Osteocyte (in vitro differentiated cells): ENCODE results near the gene TCEAL9. TPM values are rescaled to one million over a fixed set of nuclear protein-coding genes. Genes with fewer than 3 reads are reported as not detected.
A peak's percentile ranks its signal among the peaks of the same experiment; 100 is the strongest.
"Not testable (repeated sequence)": the region's sequence is repeated elsewhere in the genome, so short reads cannot be mapped to it uniquely, and the experiment has no call there.

Experiments used
- DNase-seq: peaks from one replicate; pipeline ENCODE4 v3.0.0; 2021; ENCODE audit warnings: mixed read lengths; ENCODE audit not compliant: unreplicated experiment; ENCODE audit errors: extremely low spot score
- H3K27ac Mint-ChIP-seq: one replicate; pipeline ENCODE4 v1.8.0; 2021; ENCODE audit warnings: mild to moderate bottlenecking, mixed read lengths; ENCODE audit not compliant: unreplicated experiment
- H3K27me3 Mint-ChIP-seq: one replicate; pipeline ENCODE4 v1.8.0; 2021; ENCODE audit warnings: mixed read lengths; ENCODE audit not compliant: unreplicated experiment
- H3K36me3 Mint-ChIP-seq: one replicate; pipeline ENCODE4 v1.8.0; 2021; ENCODE audit warnings: mixed read lengths; ENCODE audit not compliant: unreplicated experiment
- H3K4me1 Mint-ChIP-seq: one replicate; pipeline ENCODE4 v1.8.0; 2021; ENCODE audit warnings: mixed read lengths; ENCODE audit not compliant: unreplicated experiment
- H3K4me3 Mint-ChIP-seq: one replicate; pipeline ENCODE4 v1.8.0; 2021; ENCODE audit warnings: mild to moderate bottlenecking, moderate library complexity, mixed read lengths; ENCODE audit not compliant: unreplicated experiment
- H3K9me3 Mint-ChIP-seq: one replicate; pipeline ENCODE4 v1.8.0; 2021; ENCODE audit warnings: mixed read lengths; ENCODE audit not compliant: unreplicated experiment
- CTCF ChIP-seq: fragments of 200-600 bp; sonication (generic); IDR thresholded peaks from 2 replicates; pipeline ENCODE4 v1.5.0; 2021; ENCODE audit warnings: antibody characterized with exemption, mild to moderate bottlenecking, moderate library complexity
- total RNA-seq: library from RNA; stranded (reverse); gene quantifications from 2 replicates; pipeline ENCODE4 v1.2.1, GENCODE V29; 2021

Gene TCEAL9
- total RNA-seq, 1 donor from 2014 or later: 90.1 TPM

GRCh38 chrX:103378990-103379389 lies 22.7 kb downstream of the TCEAL9 start:
- Mint-ChIP-seq H3K27ac (peak overlapping the region; percentile 65), H3K27me3 (no peaks in the 10 kb centered on the region), H3K4me1 (peaks cover 14% of the 10 kb centered on the region), H3K4me3 (no peak overlapping the region), H3K9me3 (peaks cover 5% of the 10 kb centered on the region), H3K36me3 (peaks cover 10% of the 10 kb centered on the region)
- no peak for DNase-seq
- TF ChIP-seq CTCF: no peak

- no peak for TF ChIP-seq CTCF
- Mint-ChIP-seq H3K9me3 (no peaks in the 10 kb centered on the region), H3K4me1 (peaks cover 6% of the 10 kb centered on the region), H3K4me3 (no peak overlapping the region), H3K36me3 (peaks cover 6% of the 10 kb centered on the region), H3K27ac (no peak overlapping the region), H3K27me3 (no peaks in the 10 kb centered on the region)
- DNase-seq: no peak
These were observed 26.6 kb downstream of the TCEAL9 start for GRCh38 chrX:103382877-103383276.

GRCh38 chrX:103384672-103385071 lies 28.4 kb downstream of the TCEAL9 start:
- Mint-ChIP-seq H3K4me3 (no peak overlapping the region), H3K27ac (no peak overlapping the region), H3K36me3 (no peaks in the 10 kb centered on the region), H3K27me3 (no peaks in the 10 kb centered on the region), H3K9me3 (no peaks in the 10 kb centered on the region), H3K4me1 (no peaks in the 10 kb centered on the region)
- no peak for TF ChIP-seq CTCF
- no peak for DNase-seq

GRCh38 chrX:103385283-103385830 lies 29.1 kb downstream of the TCEAL9 start:
- DNase-seq, H3K4me1 Mint-ChIP-seq, H3K4me3 Mint-ChIP-seq, H3K36me3 Mint-ChIP-seq, H3K27ac Mint-ChIP-seq, H3K9me3 Mint-ChIP-seq, H3K27me3 Mint-ChIP-seq: not testable (repeated sequence)

GRCh38 chrX:103386332-103386731 lies 30.0 kb downstream of the TCEAL9 start:
- DNase-seq: no peak
- Mint-ChIP-seq H3K27ac (no peak overlapping the region), H3K4me1 (no peaks in the 10 kb centered on the region), H3K27me3 (no peaks in the 10 kb centered on the region), H3K9me3 (no peaks in the 10 kb centered on the region), H3K36me3 (no peaks in the 10 kb centered on the region), H3K4me3 (no peak overlapping the region)
- no peak for TF ChIP-seq CTCF

GRCh38 chrX:103393487-103393886 lies 37.2 kb downstream of the TCEAL9 start:
- H3K36me3 Mint-ChIP-seq: no peaks in the 10 kb centered on the region
- no peak overlapping the region for H3K4me3 Mint-ChIP-seq
- peaks cover 16% of the 10 kb centered on the region for H3K4me1 Mint-ChIP-seq
- DNase-seq: no peak
- H3K27ac Mint-ChIP-seq: no peak overlapping the region
- H3K9me3 Mint-ChIP-seq: peaks cover 3% of the 10 kb centered on the region
- TF ChIP-seq CTCF: no peak
- H3K27me3 Mint-ChIP-seq: no peaks in the 10 kb centered on the region
